ENCODE data around the gene CNTLN. TPM values are rescaled to one million over a fixed set of nuclear protein-coding genes. Genes with fewer than 3 reads are reported as not detected.

The CNTLN gene
- total RNA-seq: 5.9 and 6.4 TPM in 2 replicates

DNA sequence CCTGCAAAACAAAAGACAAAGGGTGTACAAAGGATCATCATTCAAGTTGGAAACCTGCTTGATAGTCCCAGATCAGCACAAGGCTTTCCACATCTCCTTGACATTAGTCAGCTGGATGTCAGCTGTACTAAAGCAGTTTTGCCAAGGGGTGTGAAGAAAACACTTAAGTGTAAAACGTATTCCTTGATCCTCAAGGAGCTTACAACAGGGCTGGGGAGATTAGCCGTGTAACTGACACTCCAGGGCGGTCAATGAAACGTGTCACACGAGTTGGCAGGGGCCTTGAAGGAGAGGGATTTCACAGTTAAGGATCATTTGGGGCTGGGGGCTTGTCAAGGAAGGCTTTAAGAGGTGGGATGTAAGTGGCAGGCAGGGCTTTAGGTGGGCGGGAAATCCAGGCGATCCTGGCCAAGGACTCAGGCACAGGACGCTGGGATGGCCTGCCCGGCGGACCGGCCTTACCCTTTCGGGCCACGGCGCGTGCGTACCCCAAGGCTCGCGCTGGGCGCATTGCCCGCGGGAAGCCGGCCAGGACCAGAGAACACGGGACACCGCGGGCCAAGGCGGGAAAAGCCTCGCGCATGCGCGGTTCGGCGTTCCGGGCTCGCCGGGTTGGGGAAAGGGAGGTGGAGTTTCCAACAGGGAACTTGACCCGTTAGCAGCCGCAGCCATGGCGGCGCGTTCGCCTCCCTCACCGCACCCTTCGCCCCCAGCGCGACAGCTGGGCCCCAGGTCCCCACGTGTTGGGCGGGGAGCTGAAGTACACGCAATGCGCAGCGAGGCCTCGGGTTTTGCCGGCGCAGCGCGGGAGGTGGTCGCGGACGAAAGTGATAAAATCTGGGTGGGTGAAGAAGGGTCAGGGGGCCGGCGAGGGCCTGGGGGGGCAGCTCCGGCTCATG is at the start of gene CNTLN:
Gene CNTLN, plus strand, starts transcription at position 645 of the 899 bp plus-strand sequence. Its CDS starts 26 bp downstream, at position 671.

